Activated CD8-positive, alpha-beta memory T cell treated with anti-CD3 and anti-CD28 coated beads for 1 hour (primary cell): Measurements from ENCODE around the gene PAQR6.

ENCODE experiments used
- DNase-seq, 2 donors: peaks; one replicate each; pipeline ENCODE4 v3.0.0-alpha.2; 2020; ENCODE audit warnings: low read depth in 1 of 2; ENCODE audit errors: extremely low read depth in 1 of 2

The PAQR6 gene

DNA sequence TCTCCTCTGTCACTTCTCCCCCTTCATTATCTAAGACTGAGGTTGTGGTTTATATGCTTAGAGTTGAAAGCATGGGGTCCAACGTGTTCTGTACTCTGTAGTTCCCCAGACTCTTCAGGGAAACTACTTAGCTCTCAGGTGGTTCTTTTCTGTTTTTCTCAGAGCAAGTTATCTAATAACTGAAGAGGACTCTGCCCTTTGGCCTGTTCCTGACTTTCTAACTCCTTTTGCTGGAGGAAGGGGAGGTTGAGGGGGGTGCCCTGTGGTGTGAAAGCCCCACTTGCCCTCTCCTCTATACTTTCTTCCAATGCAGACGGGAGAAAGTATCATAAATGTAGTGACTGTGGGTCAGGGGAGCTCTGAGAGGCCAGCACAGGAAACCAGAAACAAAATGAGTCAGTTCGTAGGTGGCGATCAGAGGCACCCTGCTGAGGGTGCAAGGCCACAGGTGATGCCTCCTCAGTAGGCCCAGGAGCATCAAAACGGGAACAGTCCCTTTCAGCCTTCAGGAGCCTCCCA lies 49.0 kb downstream of the PAQR6 start:
- DNase-seq, result no peak

GRCh38 chr1:156196445-156196844 lies 51.4 kb downstream of the PAQR6 start:
- DNase-seq, result no peak

- no peak for DNase-seq
These were observed 52.0 kb downstream of the PAQR6 start for GRCh38 chr1:156195853-156196252.

GRCh38 chr1:156194300-156194652 lies 53.6 kb downstream of the PAQR6 start:
- DNase-seq, result no peak

DNA sequence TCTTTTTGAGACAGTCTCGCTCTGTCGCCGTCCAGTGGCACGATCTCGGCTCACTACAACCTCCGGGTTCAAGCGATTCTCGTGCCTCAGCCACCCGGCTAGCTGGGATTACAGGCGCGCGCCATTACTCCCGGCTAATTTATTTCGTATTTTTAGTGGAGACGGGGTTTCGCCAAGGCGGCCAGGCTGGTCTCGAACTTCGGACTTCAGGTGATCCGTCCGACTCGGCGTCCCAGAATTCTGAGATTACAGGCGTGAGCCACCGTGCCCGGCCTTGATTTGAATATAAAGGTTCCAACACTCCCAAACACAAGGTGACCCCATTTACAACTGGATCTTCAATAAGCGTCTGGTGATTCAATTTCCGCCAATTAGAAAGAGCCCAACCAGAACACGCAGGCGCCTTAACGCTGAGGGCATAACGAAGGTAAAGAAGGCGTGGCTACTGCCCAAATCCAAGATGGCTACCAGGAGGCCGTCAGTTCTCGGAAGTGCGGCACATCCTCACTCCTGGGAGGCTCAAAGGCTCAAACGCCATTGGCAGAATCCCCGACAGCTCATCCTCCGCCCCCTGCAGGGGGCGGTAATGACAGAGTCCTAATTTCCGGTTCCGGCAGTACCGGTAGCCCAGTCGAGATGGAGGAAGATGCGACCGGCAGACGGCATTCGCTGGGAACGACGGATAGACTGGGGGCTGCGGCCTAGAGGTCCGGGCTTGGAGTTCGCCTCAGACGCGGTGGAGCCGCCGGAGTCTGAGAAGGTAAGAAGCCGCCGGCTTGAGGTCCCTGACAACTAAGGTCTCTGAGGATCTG lies 54.2 kb downstream of the PAQR6 start, which contains the start of gene SLC25A44:
TSS of gene SLC25A44 (plus strand) at position 617 of the 812 bp plus-strand sequence. CDS start 5,744 bp downstream, outside the sequence.
- DNase-seq, result peak; percentile 86 to 89
